ENCODE measurements around the gene TEX44. TPM values are rescaled to one million over a fixed set of nuclear protein-coding genes. Genes with fewer than 3 reads are reported as not detected.

Gene TEX44
- total RNA-seq, 1 experiment from 2014 or later: not detected

DNA sequence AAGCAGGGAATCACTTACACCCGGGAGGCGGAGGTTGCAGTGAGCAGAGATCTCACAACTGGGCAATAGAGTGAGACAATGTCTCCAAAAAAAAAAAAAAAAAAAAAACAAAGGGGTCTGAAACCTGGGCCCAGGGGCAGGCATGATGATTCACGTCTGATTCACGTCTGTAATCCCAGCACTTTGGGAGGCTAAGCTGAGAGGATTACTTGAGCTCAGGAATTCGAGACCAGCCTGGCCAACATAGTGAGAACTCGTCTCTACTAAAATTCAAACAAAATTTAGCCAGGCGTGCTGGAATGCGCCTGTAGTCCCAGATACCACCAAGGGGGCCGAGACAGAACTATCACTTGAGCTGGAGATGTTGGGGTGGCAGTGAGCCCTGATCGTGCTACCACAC, 30.3 kb downstream of the TEX44 start:
- no peak for DNase-seq
- Histone ChIP-seq H3K9me3 (no peaks in the 10 kb centered on the region), H3K4me1 (peaks cover 28% of the 10 kb centered on the region), H3K4me3 (ENCODE audit: low read depth, low read length) (no peak overlapping the region), H3K27me3 (replicated peaks; ENCODE audit: control insufficient read depth, insufficient read depth, low read length) (no peaks in the 10 kb centered on the region), H3K36me3 (ENCODE audit: control insufficient read depth, insufficient read depth, low read length) (no peaks in the 10 kb centered on the region)
- Mint-ChIP-seq H3K9me3 (ENCODE audit: unreplicated experiment) (no peaks in the 10 kb centered on the region), H3K27me3 (ENCODE audit: insufficient read depth, unreplicated experiment) (no peaks in the 10 kb centered on the region), H3K36me3 (ENCODE audit: insufficient read depth, unreplicated experiment) (no peaks in the 10 kb centered on the region), H3K27ac (ENCODE audit: unreplicated experiment) (peak overlapping the region; percentile 88), H3K4me1 (ENCODE audit: low read depth, unreplicated experiment) (peaks cover 19% of the 10 kb centered on the region), H3K4me3 (ENCODE audit: unreplicated experiment) (no peak overlapping the region)
- ChIA-PET POLR2A (no interaction called here), CTCF (no interaction called here)
- TF ChIP-seq CTCF (IDR thresholded peaks at IDR 0.05; ENCODE audit: insufficient read depth in 1 of 2, low read depth in 1 of 2, low read length in 1 of 2, severe bottlenecking in 1 of 2, unreplicated experiment in 1 of 2): no peak
- intact Hi-C loops (cut with micrococcal nuclease; ENCODE audit: unreplicated experiment): no loop called here
- no TSS peak for BruUV-seq (replicated peaks)

GRCh38 chr2:231626449-231626848, 33.8 kb downstream of the TEX44 start:
- Histone ChIP-seq H3K27me3 (replicated peaks; ENCODE audit: control insufficient read depth, insufficient read depth, low read length) (no peaks in the 10 kb centered on the region), H3K36me3 (ENCODE audit: control insufficient read depth, insufficient read depth, low read length) (no peaks in the 10 kb centered on the region), H3K9me3 (no peaks in the 10 kb centered on the region), H3K4me3 (ENCODE audit: low read depth, low read length) (no peak overlapping the region), H3K4me1 (peaks cover 9% of the 10 kb centered on the region)
- intact Hi-C loops (cut with micrococcal nuclease; ENCODE audit: unreplicated experiment): no loop called here
- Mint-ChIP-seq H3K27me3 (ENCODE audit: insufficient read depth, unreplicated experiment) (no peaks in the 10 kb centered on the region), H3K27ac (ENCODE audit: unreplicated experiment) (no peak overlapping the region), H3K4me1 (ENCODE audit: low read depth, unreplicated experiment) (peaks cover 7% of the 10 kb centered on the region), H3K36me3 (ENCODE audit: insufficient read depth, unreplicated experiment) (no peaks in the 10 kb centered on the region), H3K4me3 (ENCODE audit: unreplicated experiment) (no peak overlapping the region), H3K9me3 (ENCODE audit: unreplicated experiment) (no peaks in the 10 kb centered on the region)
- no peak for TF ChIP-seq CTCF (IDR thresholded peaks at IDR 0.05; ENCODE audit: insufficient read depth in 1 of 2, low read depth in 1 of 2, low read length in 1 of 2, severe bottlenecking in 1 of 2, unreplicated experiment in 1 of 2)
- CTCF ChIA-PET: no interaction called here
- no peak for DNase-seq
- BruUV-seq (replicated peaks): no TSS peak
- POLR2A ChIA-PET: no interaction called here

DNA sequence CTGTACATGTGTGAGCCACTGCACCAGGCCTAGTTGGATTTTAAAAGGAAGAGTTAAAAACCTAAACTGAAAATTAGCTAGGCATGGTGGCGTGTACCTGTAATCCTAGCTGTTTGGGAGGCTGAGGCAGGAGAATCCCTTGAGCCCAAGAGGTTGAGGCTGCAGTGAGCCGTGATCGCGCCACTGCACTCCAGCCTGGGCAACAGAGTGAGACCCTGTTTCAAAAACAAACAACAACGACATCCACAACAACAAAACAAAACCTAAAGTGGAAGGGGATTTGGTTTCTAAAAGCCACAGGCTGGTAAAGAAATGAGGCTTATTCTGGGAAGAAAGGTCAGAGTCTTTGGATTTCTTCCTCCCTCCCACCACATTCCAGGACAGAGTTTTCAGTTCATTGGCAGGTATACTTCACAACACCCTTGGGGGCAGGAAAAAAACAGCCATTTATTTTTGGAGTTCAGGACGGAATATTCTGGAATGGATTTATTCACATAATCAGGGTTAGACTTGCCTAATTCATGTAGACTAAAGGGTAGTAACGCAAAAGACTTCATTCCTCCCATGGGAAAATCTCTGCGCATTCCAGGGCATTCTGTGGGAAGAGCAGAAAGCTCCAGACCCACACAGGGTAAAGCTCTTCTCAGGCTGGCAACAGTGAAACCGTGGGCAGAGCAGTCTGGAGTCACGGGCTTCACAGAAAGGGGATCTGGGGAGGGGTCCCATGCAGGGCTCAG, 34.9 kb downstream of the TEX44 start:
- H3K9me3 ChIP-seq: no peaks in the 10 kb centered on the region
- Mint-ChIP-seq H3K27ac (ENCODE audit: unreplicated experiment) (no peak overlapping the region), H3K36me3 (ENCODE audit: insufficient read depth, unreplicated experiment) (no peaks in the 10 kb centered on the region), H3K27me3 (ENCODE audit: insufficient read depth, unreplicated experiment) (no peaks in the 10 kb centered on the region), H3K4me3 (ENCODE audit: unreplicated experiment) (no peak overlapping the region), H3K4me1 (ENCODE audit: low read depth, unreplicated experiment) (peaks cover 3% of the 10 kb centered on the region), H3K9me3 (ENCODE audit: unreplicated experiment) (no peaks in the 10 kb centered on the region)
- POLR2A ChIA-PET: interaction anchor here (0.5 kb wide), 1 partner anchor 39 kb away, joined by 3 read pairs; no protein-coding TSS in a partner anchor
- no peaks in the 10 kb centered on the region for H3K36me3 ChIP-seq (ENCODE audit: control insufficient read depth, insufficient read depth, low read length)
- no peak for DNase-seq
- BruUV-seq (replicated peaks): no TSS peak
- peaks cover 8% of the 10 kb centered on the region; the same call in 1 of the 2 replicates for H3K4me1 ChIP-seq
- no peak for TF ChIP-seq CTCF (IDR thresholded peaks at IDR 0.05; ENCODE audit: insufficient read depth in 1 of 2, low read depth in 1 of 2, low read length in 1 of 2, severe bottlenecking in 1 of 2, unreplicated experiment in 1 of 2)
- no peaks in the 10 kb centered on the region for H3K27me3 ChIP-seq (replicated peaks; ENCODE audit: control insufficient read depth, insufficient read depth, low read length)
- H3K4me3 ChIP-seq (ENCODE audit: low read depth, low read length): no peak overlapping the region
- intact Hi-C loops (cut with micrococcal nuclease; ENCODE audit: unreplicated experiment): no loop called here
- CTCF ChIA-PET: interaction anchor here (1.3 to 1.4 kb wide), 2 partner anchors 14 to 47 kb away, joined by 4 read pairs; no protein-coding TSS in a partner anchor
